B cell (primary cell): ENCODE measurements around the gene NKG7. TPM values are rescaled to one million over a fixed set of nuclear protein-coding genes. Genes with fewer than 3 reads are reported as not detected.

Experiments
- ATAC-seq: fragments of 200-7000 bp; cut with Tn5 transposase; one replicate; pipeline ENCODE4 v1.10.0; 2021; ENCODE audit warnings: low read depth, mild to moderate bottlenecking, moderate number of reproducible peaks, moderate library complexity
- CTCF ChIA-PET: fragments of 350-600 bp; sonication (Branson Sonifier 250); formaldehyde crosslinking; loops from one replicate; lab custom pipeline; 2021; ENCODE audit warnings: antibody characterized with exemption, inconsistent platforms; lab: Charles Lee
- POLR2A ChIA-PET: fragments of 350-600 bp; sonication (Branson Sonifier 250); formaldehyde crosslinking; loops from one replicate; lab custom pipeline; 2021; ENCODE audit warnings: antibody characterized with exemption; lab: Charles Lee
- DNase-seq: peaks from one replicate; pipeline ENCODE4 v3.0.0; 2013
- H2AFZ ChIP-seq: 2 replicates; pipeline ENCODE4 v1.6.1; 2012; ENCODE audit warnings: mild to moderate bottlenecking, low read depth, low read length; ENCODE audit not compliant: insufficient read depth, poor library complexity, severe bottlenecking
- H3K27ac ChIP-seq, 2 donors: 1 replicate in 1 of 2; 2 replicates in 1 of 2; pipeline ENCODE4 v1.5.1; 2012 to 2013; ENCODE audit warnings: low read length in 2 of 2, mild to moderate bottlenecking in 2 of 2, moderate library complexity in 1 of 2
- H3K27me3 ChIP-seq, 4 experiments: fragments of 200-600 bp in 1 of 4; sonication (generic) in 1 of 4; replicated peaks in 1 of 4; 1 replicate in 2 of 4; 2 replicates in 2 of 4; pipeline versions ENCODE4 v1.6.1 to v1.7.0; 2013 to 2016; ENCODE audit warnings: low read length in 3 of 4, mild to moderate bottlenecking in 2 of 4, mixed read lengths in 1 of 4, moderate library complexity in 1 of 4; ENCODE audit not compliant: insufficient read depth in 4 of 4, control insufficient read depth in 3 of 4; ENCODE audit errors: control extremely low read depth in 1 of 4
- H3K36me3 ChIP-seq, 2 experiments: replicated peaks in 1 of 2; 1 replicate in 1 of 2; 2 replicates in 1 of 2; pipeline versions ENCODE4 v1.6.1 to v1.7.1; 2013; ENCODE audit warnings: low read length in 1 of 2; ENCODE audit not compliant: insufficient read depth in 2 of 2, control insufficient read depth in 1 of 2; ENCODE audit errors: control extremely low read depth in 1 of 2, extremely low read depth in 1 of 2
- H3K4me1 ChIP-seq, 2 donors: fragments of 200-600 bp in 1 of 2; sonication (generic) in 1 of 2; 1 replicate in 1 of 2; 2 replicates in 1 of 2; pipeline versions ENCODE4 v1.5.1 to v1.6.1; 2013 to 2017; ENCODE audit warnings: low read length in 2 of 2; ENCODE audit not compliant: control insufficient read depth in 2 of 2, insufficient read depth in 2 of 2
- H3K4me2 ChIP-seq: replicated peaks from 2 replicates; pipeline ENCODE3; 2012; ENCODE audit warnings: mild to moderate bottlenecking, low read depth, low read length; ENCODE audit not compliant: poor library complexity, severe bottlenecking
- H3K4me3 ChIP-seq, 5 experiments: fragments of 200-600 bp in 1 of 5; sonication (generic) in 1 of 5; 1 replicate in 3 of 5; 2 replicates in 2 of 5; pipeline versions ENCODE4 v1.5.1 to v1.7.0; 2011 to 2016; ENCODE audit warnings: low read length in 4 of 5, mild to moderate bottlenecking in 4 of 5, low read depth in 2 of 5, control low read depth in 1 of 5, moderate library complexity in 1 of 5; ENCODE audit not compliant: insufficient read depth in 1 of 5; ENCODE audit errors: control extremely low read depth in 1 of 5, extremely low read depth in 1 of 5
- H3K79me2 ChIP-seq: fragments of 200-600 bp; sonication (generic); one replicate; pipeline ENCODE4 v1.6.0; 2016; ENCODE audit warnings: low read length; ENCODE audit not compliant: control insufficient read depth, insufficient read depth
- H3K9ac ChIP-seq: fragments of 200-600 bp; sonication (generic); 2 replicates; pipeline ENCODE4 v1.6.1; 2017; ENCODE audit warnings: mild to moderate bottlenecking, low read length, moderate library complexity
- H3K9me3 ChIP-seq, 3 donors: one replicate each; pipeline versions ENCODE4 v1.6.1 to v1.7.1; 2013; ENCODE audit warnings: low read length in 2 of 3; ENCODE audit not compliant: control insufficient read depth in 2 of 3, insufficient read depth in 1 of 3; ENCODE audit errors: control extremely low read depth in 1 of 3
- H4K20me1 ChIP-seq: 2 replicates; pipeline ENCODE4 v1.6.0; 2012; ENCODE audit warnings: mild to moderate bottlenecking, low read length; ENCODE audit not compliant: insufficient read depth, control insufficient read depth, poor library complexity, severe bottlenecking
- H3K27ac Mint-ChIP-seq: one replicate; pipeline ENCODE4 v1.8.0; 2021; ENCODE audit warnings: mixed read lengths
- H3K27me3 Mint-ChIP-seq: one replicate; pipeline ENCODE4 v1.8.0; 2021; ENCODE audit warnings: mixed read lengths
- H3K4me1 Mint-ChIP-seq: one replicate; pipeline ENCODE4 v1.8.0; 2021; ENCODE audit warnings: mixed read lengths
- H3K4me3 Mint-ChIP-seq: one replicate; pipeline ENCODE4 v1.8.0; 2021; ENCODE audit warnings: mixed read lengths
- H3K9me3 Mint-ChIP-seq: one replicate; pipeline ENCODE4 v1.8.0; 2022; ENCODE audit warnings: mixed read lengths; ENCODE audit not compliant: insufficient read depth
- CTCF ChIP-seq: fragments of 200-600 bp; IDR thresholded peaks from one replicate; pipeline ENCODE4 v1.8.0; 2022; ENCODE audit warnings: antibody characterized with exemption, mild to moderate bottlenecking
- EZH2 ChIP-seq: IDR thresholded peaks from 2 replicates; pipeline ENCODE4 v1.6.1; 2012; ENCODE audit warnings: borderline replicate concordance, low read depth, mild to moderate bottlenecking, moderate library complexity, low read length; ENCODE audit not compliant: insufficient read depth, poor library complexity, severe bottlenecking
- WGBS: methylation state at CpG from one replicate; pipeline ENCODE4 v1.1.5; 2013; ENCODE audit warnings: missing lambda C conversion rate; ENCODE audit not compliant: insufficient coverage; 5-methylcytosine and 5-hydroxymethylcytosine counted together
- intact Hi-C: fragments of 100-400 bp; cut with micrococcal nuclease; formaldehyde crosslinking; loops from one replicate; pipeline ENCODE4 v1.10.0; 2022
- polyA plus RNA-seq: library from polyadenylated mRNA; depleted of rRNA; stranded (reverse); fragments of >200 nt; gene quantifications from 2 replicates; pipeline ENCODE4 v1.2.3, GENCODE V29; 2012
- total RNA-seq, 2 donors: library from RNA; stranded (reverse); fragments of 120-200 nt in 1 of 2; gene quantifications; 1 replicate in 1 of 2; 2 replicates in 1 of 2; pipeline versions ENCODE4 v1.2.3 to v1.2.4, GENCODE V29; 2013 to 2022

Gene NKG7
- total and polyA plus RNA-seq, 2 donors (not counting 1 experiment from before 2014, with no cell fraction given): 1.9 to 6.6 TPM

- intact Hi-C loops: no loop called here
- no peak overlapping the region for H3K27ac Mint-ChIP-seq
Measured at GRCh38 chr19:51346742-51347141, 25.7 kb downstream of the NKG7 start.

More at GRCh38 chr19:51346742-51347141, 25.7 kb downstream of the NKG7 start:
- WGBS: 91% methylated on average over 13 of the region's 17 CpGs
- Histone ChIP-seq H3K79me2 (no peaks in the 10 kb centered on the region), H3K36me3 (peaks cover 0 to 35% of the 10 kb centered on the region in 2 experiments), H3K9me3 (no peaks in the 10 kb centered on the region), H2AFZ (no peak overlapping the region), H3K27ac (no peak overlapping the region), H3K27me3 (no peaks in the 10 kb centered on the region), H3K4me2 (no peak overlapping the region), H4K20me1 (no peaks in the 10 kb centered on the region), H3K9ac (no peak overlapping the region), H3K4me1 (peaks cover 34 to 45% of the 10 kb centered on the region in 2 donors), H3K4me3 (no peak overlapping the region)
- ATAC-seq (no peak), DNase-seq (no peak)
- Mint-ChIP-seq H3K9me3 (no peaks in the 10 kb centered on the region), H3K27me3 (no peaks in the 10 kb centered on the region), H3K4me1 (peaks cover 35% of the 10 kb centered on the region), H3K4me3 (no peak overlapping the region)
- ChIA-PET CTCF (interaction anchor here (1.2 kb wide), 1 partner anchor 126 kb away, joined by 3 read pairs; no protein-coding TSS in a partner anchor), POLR2A (no interaction called here)
- no peak for TF ChIP-seq EZH2
- TF ChIP-seq CTCF: no peak
